ENCODE data around the gene MPST. TPM values are rescaled to one million over a fixed set of nuclear protein-coding genes. Genes with fewer than 3 reads are reported as not detected.
"Not testable (repeated sequence)": the region's sequence is repeated elsewhere in the genome, so short reads cannot be mapped to it uniquely, and the experiment has no call there.

Gene MPST
- total and polyA plus RNA-seq, 9 donors: 44.4 to 64.0 (median 52.4) TPM

GRCh38 chr22:36982136-36982535 is 37.4 kb upstream of the MPST start:
- peaks cover 18% of the 10 kb centered on the region for H3K27me3 ChIP-seq (ENCODE audit: control insufficient read depth, insufficient read depth, low read length)
- no peak overlapping the region for H3K4me3 ChIP-seq (ENCODE audit: low read length)
- H3K27ac ChIP-seq (ENCODE audit: low read length): no peak overlapping the region
- no peak for DNase-seq
- no peaks in the 10 kb centered on the region for H3K36me3 ChIP-seq (ENCODE audit: control insufficient read depth, insufficient read depth, low read length)
- no CpG with 5 or more reads among the region's 5 CpGs for WGBS (ENCODE audit: insufficient coverage)
- peaks cover 7% of the 10 kb centered on the region for H3K9me3 ChIP-seq (replicated peaks; ENCODE audit: control insufficient read depth, low read depth, low read length)
- peaks cover 4% of the 10 kb centered on the region for H3K4me1 ChIP-seq (ENCODE audit: control insufficient read depth, insufficient read depth, low read length)

GRCh38 chr22:36985211-36985889 is 34.2 kb upstream of the MPST start:
- Histone ChIP-seq H3K36me3 (ENCODE audit: control insufficient read depth, insufficient read depth, low read length) (no peaks in the 10 kb centered on the region), H3K9me3 (replicated peaks; ENCODE audit: control insufficient read depth, low read depth, low read length) (peaks cover 7% of the 10 kb centered on the region), H3K4me1 (ENCODE audit: control insufficient read depth, insufficient read depth, low read length) (no peaks in the 10 kb centered on the region), H3K4me3 (ENCODE audit: low read length) (no peak overlapping the region), H3K27me3 (ENCODE audit: control insufficient read depth, insufficient read depth, low read length) (peaks cover 22% of the 10 kb centered on the region), H3K27ac (ENCODE audit: low read length) (no peak overlapping the region)
- DNase-seq: no peak
- 81% methylated on average over 8 of the region's 10 CpGs for WGBS (ENCODE audit: insufficient coverage)

- Histone ChIP-seq H3K36me3 (ENCODE audit: control insufficient read depth, insufficient read depth, low read length) (no peaks in the 10 kb centered on the region), H3K4me1 (ENCODE audit: control insufficient read depth, insufficient read depth, low read length) (no peaks in the 10 kb centered on the region), H3K4me3 (ENCODE audit: low read length) (no peak overlapping the region), H3K9me3 (replicated peaks; ENCODE audit: control insufficient read depth, low read depth, low read length) (peaks cover 7% of the 10 kb centered on the region), H3K27me3 (ENCODE audit: control insufficient read depth, insufficient read depth, low read length) (peaks cover 28% of the 10 kb centered on the region), H3K27ac (ENCODE audit: low read length) (no peak overlapping the region)
- WGBS (ENCODE audit: insufficient coverage): 19% methylated on average over 2 of the region's 8 CpGs
- no peak for DNase-seq
Observed at GRCh38 chr22:36986242-36986821, 33.2 kb upstream of the MPST start.

GRCh38 chr22:36988075-36988832 is 31.3 kb upstream of the MPST start:
- Histone ChIP-seq H3K36me3 (ENCODE audit: control insufficient read depth, insufficient read depth, low read length) (no peaks in the 10 kb centered on the region), H3K4me3 (ENCODE audit: low read length) (no peak overlapping the region), H3K27ac (ENCODE audit: low read length) (no peak overlapping the region), H3K9me3 (replicated peaks; ENCODE audit: control insufficient read depth, low read depth, low read length) (peaks cover 7% of the 10 kb centered on the region), H3K27me3 (ENCODE audit: control insufficient read depth, insufficient read depth, low read length) (peaks cover 21% of the 10 kb centered on the region), H3K4me1 (ENCODE audit: control insufficient read depth, insufficient read depth, low read length) (no peaks in the 10 kb centered on the region)
- WGBS (ENCODE audit: insufficient coverage): 68% methylated on average over 3 of the region's 12 CpGs
- no peak for DNase-seq

- WGBS (ENCODE audit: insufficient coverage): 94% methylated on average over 3 of the region's 4 CpGs
- peaks cover 21% of the 10 kb centered on the region for H3K27me3 ChIP-seq (ENCODE audit: control insufficient read depth, insufficient read depth, low read length)
- H3K36me3 ChIP-seq (ENCODE audit: control insufficient read depth, insufficient read depth, low read length); H3K4me3 ChIP-seq (ENCODE audit: low read length); H3K27ac ChIP-seq (ENCODE audit: low read length); DNase-seq; H3K4me1 ChIP-seq (ENCODE audit: control insufficient read depth, insufficient read depth, low read length); H3K9me3 ChIP-seq (replicated peaks; ENCODE audit: control insufficient read depth, low read depth, low read length): not testable (repeated sequence)
Observed at GRCh38 chr22:36989012-36989411, 30.5 kb upstream of the MPST start.

GRCh38 chr22:36990457-36990856 is 29.1 kb upstream of the MPST start:
- Histone ChIP-seq H3K9me3 (replicated peaks; ENCODE audit: control insufficient read depth, low read depth, low read length) (peaks cover 7% of the 10 kb centered on the region), H3K4me1 (ENCODE audit: control insufficient read depth, insufficient read depth, low read length) (no peaks in the 10 kb centered on the region), H3K27ac (ENCODE audit: low read length) (no peak overlapping the region), H3K36me3 (ENCODE audit: control insufficient read depth, insufficient read depth, low read length) (no peaks in the 10 kb centered on the region), H3K27me3 (ENCODE audit: control insufficient read depth, insufficient read depth, low read length) (peaks cover 23% of the 10 kb centered on the region), H3K4me3 (ENCODE audit: low read length) (no peak overlapping the region)
- WGBS (ENCODE audit: insufficient coverage): 84% methylated on average over 2 of the region's 6 CpGs
- no peak for DNase-seq

GRCh38 chr22:36991206-36991605 is 28.3 kb upstream of the MPST start:
- DNase-seq: no peak
- Histone ChIP-seq H3K9me3 (replicated peaks; ENCODE audit: control insufficient read depth, low read depth, low read length) (peaks cover 2% of the 10 kb centered on the region), H3K27me3 (ENCODE audit: control insufficient read depth, insufficient read depth, low read length) (peaks cover 23% of the 10 kb centered on the region), H3K36me3 (ENCODE audit: control insufficient read depth, insufficient read depth, low read length) (no peaks in the 10 kb centered on the region), H3K27ac (ENCODE audit: low read length) (no peak overlapping the region), H3K4me1 (ENCODE audit: control insufficient read depth, insufficient read depth, low read length) (no peaks in the 10 kb centered on the region), H3K4me3 (ENCODE audit: low read length) (no peak overlapping the region)
- 55% methylated on average over 5 of the region's 6 CpGs for whole genome bisulfite sequencing (ENCODE audit: insufficient coverage)

GRCh38 chr22:36997746-36998145 is 21.8 kb upstream of the MPST start:
- peaks cover 8% of the 10 kb centered on the region for H3K27me3 ChIP-seq (ENCODE audit: control insufficient read depth, insufficient read depth, low read length)
- no peak overlapping the region for H3K4me3 ChIP-seq (ENCODE audit: low read length)
- 78% methylated on average over 1 of the region's 2 CpGs for WGBS (ENCODE audit: insufficient coverage)
- no peak overlapping the region for H3K27ac ChIP-seq (ENCODE audit: low read length)
- no peak for DNase-seq
- no peaks in the 10 kb centered on the region for H3K4me1 ChIP-seq (ENCODE audit: control insufficient read depth, insufficient read depth, low read length)
- no peaks in the 10 kb centered on the region for H3K36me3 ChIP-seq (ENCODE audit: control insufficient read depth, insufficient read depth, low read length)
- no peaks in the 10 kb centered on the region for H3K9me3 ChIP-seq (replicated peaks; ENCODE audit: control insufficient read depth, low read depth, low read length)

- Histone ChIP-seq H3K27me3 (ENCODE audit: control insufficient read depth, insufficient read depth, low read length) (peaks cover 8% of the 10 kb centered on the region), H3K4me1 (ENCODE audit: control insufficient read depth, insufficient read depth, low read length) (no peaks in the 10 kb centered on the region), H3K9me3 (replicated peaks; ENCODE audit: control insufficient read depth, low read depth, low read length) (no peaks in the 10 kb centered on the region), H3K36me3 (ENCODE audit: control insufficient read depth, insufficient read depth, low read length) (no peaks in the 10 kb centered on the region), H3K4me3 (ENCODE audit: low read length) (no peak overlapping the region), H3K27ac (ENCODE audit: low read length) (no peak overlapping the region)
- DNase-seq: no peak
- WGBS (ENCODE audit: insufficient coverage): 73% methylated on average over 5 of the region's 9 CpGs
Observed at GRCh38 chr22:36998620-36999351, 20.8 kb upstream of the MPST start.

- H3K36me3 ChIP-seq (ENCODE audit: control insufficient read depth, insufficient read depth, low read length): no peaks in the 10 kb centered on the region
- peaks cover 10% of the 10 kb centered on the region for H3K27me3 ChIP-seq (ENCODE audit: control insufficient read depth, insufficient read depth, low read length)
- WGBS (ENCODE audit: insufficient coverage): 89% methylated on average over 4 of the region's 4 CpGs
- H3K9me3 ChIP-seq (replicated peaks; ENCODE audit: control insufficient read depth, low read depth, low read length): no peaks in the 10 kb centered on the region
- H3K4me3 ChIP-seq (ENCODE audit: low read length): no peak overlapping the region
- DNase-seq: no peak
- no peak overlapping the region for H3K27ac ChIP-seq (ENCODE audit: low read length)
- no peaks in the 10 kb centered on the region for H3K4me1 ChIP-seq (ENCODE audit: control insufficient read depth, insufficient read depth, low read length)
Observed at GRCh38 chr22:36999463-36999862, 20.1 kb upstream of the MPST start.

Data from muscle of leg (tissue), 11 donors.